Suppressor macrophage (primary cell): ENCODE measurements around the gene CHRNE.
A peak's percentile ranks its signal among the peaks of the same experiment; 100 is the strongest.
"Not testable (repeated sequence)": the region's sequence is repeated elsewhere in the genome, so short reads cannot be mapped to it uniquely, and the experiment has no call there.

Experiments used
- DNase-seq, 4 experiments: peaks; one replicate each; pipeline ENCODE4 v3.0.0-alpha.2; 2020 to 2022

The CHRNE gene

DNA sequence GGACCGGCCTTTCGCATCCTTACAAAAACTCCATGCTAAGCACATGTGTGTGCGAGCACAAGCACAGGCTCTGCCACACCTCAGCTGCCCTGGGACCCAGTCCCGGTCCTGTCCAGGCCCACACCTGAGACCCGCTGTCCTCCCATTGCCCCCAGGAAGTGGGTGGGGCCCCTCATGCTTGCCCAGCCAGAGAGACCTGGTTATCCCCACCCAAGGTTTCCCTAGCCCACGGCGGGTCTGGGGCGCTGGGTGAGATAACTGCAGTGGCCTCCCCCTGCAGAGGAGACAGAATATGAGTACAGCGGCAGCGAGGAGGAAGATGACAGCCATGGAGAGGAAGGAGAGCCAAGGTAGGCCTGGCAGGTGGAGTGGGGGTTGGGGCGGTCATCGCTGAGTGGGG lies 16.1 kb downstream of the CHRNE start:
- DNase-seq, result no peak

DNA sequence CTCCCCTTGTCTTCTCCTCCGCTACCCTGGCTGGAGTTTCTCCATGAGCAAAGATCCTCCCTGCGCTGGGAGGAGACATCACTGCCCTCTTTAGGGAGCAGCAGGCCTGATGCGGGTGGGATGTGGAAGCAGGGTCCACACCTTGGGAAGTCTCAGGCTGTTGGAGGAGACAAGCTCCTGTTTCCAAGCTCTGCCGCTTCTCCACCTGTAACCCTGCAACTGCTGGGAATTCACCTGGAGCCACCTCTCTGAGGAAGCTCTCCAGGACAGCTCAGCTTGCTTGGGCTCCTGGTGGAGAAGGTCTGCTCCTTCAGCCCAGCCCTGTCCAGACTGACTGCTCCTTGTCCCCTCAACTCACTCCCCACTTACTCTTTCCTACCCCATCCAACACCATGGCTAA lies 18.4 kb downstream of the CHRNE start:
- DNase-seq, result no peak

DNA sequence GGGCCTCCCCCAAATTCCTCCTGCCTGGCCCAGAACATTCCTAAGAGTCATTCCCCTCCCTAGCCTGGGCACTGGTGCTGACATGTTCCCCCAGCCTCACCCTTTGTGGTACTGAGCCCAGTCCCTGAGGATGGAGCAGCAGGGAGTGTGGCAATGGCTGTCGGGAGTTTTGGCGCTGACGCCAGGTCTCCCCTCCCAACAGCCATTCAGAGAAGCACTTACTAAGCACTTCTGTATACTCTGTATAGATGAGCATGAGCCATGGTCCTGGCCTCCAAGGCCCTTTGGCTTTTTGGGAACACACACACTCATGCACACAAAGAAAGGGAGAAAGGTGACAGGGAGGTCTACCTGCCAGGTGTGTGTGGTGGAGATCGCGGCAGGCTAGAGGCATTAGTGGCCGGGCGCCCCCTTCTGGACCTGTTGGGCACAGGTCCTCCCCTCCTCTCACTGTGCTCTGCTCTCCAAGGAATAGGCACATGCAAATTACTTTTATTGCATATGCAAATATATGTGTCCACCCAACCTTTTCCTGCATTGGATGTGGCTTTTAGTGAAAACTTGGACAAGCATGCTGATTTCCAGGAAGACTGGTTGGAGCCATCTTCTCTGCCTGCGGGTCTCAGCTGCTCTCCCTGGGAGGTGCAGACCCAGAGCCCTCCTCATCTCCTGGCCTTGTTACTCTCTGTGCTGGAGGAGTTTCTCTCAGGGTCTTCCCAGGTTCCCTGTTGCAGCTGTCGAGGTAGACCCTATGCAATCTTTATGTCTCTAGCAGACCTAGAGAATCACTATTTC lies 20.9 kb downstream of the CHRNE start:
- peak; percentile 54 to 78 (median 62) for DNase-seq

DNA sequence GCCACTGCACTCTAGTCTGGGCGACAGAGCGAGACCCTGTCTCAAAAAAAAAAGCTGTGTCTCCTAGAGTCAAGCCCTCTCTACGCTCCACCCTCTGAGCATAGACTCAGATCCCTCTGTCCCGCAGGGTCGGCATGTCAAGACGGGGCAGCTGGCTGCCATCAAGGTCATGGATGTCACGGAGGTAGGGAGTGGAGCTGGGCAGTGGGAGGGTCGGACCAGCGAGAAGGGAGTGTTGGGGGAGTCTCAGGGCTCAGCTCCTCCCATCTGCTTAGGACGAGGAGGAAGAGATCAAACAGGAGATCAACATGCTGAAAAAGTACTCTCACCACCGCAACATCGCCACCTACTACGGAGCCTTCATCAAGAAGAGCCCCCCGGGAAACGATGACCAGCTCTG lies 22.0 kb downstream of the CHRNE start:
- DNase-seq, result no peak

DNA sequence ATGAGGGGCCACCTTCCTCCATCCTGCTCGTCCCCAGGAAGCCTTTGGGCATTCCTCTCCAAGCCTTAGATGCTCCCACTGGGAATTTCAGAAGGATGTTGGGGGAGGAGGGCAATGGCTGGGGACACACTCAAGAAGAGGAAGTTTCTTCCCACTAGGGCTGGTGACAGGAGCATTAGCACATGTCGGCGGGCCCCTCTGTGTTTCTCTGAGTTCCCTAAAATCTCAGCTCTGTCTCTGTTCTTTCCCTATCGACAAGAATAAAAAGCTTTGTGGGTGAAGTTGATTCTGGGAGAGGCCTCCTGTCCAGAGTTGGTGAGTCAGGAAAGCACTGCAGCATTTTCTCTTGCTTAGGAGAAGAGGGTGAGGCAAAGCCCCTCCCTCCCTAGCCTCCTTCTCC lies 23.3 kb downstream of the CHRNE start:
- peak; percentile 76 to 88 (median 84) for DNase-seq

DNA sequence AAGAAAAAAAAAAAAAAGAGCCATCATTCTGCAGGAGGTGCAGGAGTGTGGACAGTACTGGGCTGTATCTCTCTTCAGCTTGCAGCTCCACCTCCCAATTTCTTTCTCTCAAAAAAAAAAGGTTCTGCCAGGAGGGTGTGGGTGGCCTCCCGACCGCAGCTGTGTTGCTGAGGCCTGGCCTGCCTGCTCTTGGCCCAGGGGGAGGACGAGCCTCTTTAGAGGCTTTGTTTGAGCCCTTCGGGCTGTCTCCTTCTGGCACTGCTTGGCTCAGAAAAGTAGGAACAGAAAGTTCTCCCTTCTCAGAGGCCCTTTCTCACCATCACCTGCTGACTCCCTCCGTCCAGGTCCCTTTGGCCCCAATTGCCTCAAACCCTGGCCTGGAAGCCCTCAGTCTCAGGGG lies 25.8 kb downstream of the CHRNE start:
- no peak for DNase-seq

DNA sequence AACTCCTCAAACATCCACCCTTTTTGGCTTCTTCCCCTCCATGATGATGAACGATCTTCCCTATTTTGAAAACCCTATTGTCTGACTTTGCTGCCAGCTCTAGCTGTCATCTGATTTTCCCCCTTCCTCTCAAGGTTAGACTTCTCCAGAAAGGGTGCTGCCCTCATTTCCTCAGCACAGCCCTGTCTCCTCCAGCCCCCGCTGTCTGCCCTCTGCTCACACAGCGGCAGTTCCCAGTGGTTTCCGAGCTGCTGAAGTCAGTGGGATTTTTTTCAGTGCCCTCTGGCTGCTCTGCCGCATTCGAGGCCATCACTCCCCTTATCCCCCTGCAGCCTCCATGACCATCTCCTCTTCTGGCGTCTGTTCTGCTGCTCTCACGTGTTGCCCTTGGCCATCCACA lies 30.1 kb downstream of the CHRNE start:
- DNase-seq, result peak; percentile 75 to 89 (median 85)

DNA sequence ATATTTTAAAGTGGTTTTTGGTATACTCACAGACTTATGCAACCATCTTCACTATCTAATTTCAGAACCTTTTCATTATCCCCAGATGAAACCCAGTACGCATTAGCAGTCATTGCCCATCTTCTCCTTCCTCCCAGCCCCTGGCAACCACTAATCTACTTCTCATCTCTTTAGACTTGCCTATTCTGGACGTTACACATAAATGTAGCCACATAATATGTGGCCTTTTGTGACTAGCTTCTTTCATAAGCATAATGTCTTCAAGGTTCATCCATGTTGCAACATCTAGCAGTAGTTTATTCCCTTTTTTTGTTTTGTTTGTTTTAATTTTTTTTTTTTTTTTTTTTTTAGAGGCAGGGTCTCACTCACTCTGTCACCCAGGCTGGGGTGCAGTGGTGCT lies 32.0 kb downstream of the CHRNE start:
- DNase-seq, result peak; percentile 20 to 76 (median 42)

DNA sequence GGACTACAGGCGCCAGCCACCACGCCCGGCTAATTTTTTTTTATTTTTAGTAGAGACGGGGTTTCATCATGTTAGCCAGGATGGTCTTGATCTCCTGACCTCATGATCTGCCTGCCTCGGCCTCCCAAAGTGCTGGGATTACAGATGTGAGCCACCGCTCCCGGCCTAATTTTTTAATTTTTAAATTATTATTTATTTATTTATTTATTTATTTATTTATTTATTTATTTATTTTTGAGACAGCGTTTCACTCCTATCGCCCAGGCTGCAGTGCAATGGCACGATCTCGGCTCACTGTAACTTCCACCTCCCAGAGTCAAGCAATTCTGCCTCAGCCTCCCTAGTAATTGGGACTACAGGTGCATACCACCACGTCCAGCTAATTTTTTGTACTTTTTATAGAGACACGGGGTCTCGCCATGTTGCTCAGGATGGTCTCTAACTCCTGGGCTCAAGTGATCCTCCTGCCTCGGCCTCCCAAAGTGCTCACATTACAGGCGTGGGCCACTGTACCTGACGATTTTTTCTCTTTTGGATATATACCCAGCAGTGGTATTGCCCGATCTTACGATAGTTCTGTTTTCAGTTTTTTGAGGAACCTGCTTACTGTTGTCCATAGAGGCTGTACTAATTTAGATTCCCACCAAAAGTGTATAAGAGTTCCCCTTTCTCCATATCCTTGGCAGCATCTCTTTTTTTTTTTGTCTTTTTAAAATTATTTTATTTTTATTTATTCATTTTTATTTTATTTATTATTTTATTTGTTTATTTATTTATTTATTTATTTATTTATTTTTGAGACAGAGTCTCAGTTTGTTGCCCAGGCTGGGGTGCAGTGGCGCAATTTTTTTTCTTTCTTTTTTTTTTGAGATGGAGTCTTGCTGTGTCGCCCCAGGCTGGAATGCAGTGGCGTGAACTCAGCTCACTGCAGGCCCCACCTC lies 33.6 kb downstream of the CHRNE start:
- peak in 3 of 4 experiments; percentile 30 to 70 (median 67) for DNase-seq

DNA sequence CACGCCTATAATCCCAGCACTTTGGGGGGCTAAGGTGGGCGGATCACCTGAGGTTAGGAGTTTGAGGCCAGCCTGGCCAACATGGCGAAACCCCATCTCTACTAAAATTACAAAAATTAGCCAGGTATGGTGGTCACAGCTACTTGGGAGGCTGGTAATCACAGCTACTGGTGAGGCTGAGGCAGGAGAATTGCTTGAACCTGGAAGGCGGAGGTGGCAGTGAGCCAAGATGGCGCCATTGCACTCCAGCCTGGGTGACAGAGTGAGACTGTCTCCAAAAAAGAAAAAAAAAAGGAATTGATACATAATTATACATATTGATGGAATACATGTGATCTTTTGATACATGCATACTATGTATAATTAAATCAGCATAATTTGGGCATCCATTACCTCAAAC lies 35.4 kb downstream of the CHRNE start:
- DNase-seq, result not testable (repeated sequence)

DNA sequence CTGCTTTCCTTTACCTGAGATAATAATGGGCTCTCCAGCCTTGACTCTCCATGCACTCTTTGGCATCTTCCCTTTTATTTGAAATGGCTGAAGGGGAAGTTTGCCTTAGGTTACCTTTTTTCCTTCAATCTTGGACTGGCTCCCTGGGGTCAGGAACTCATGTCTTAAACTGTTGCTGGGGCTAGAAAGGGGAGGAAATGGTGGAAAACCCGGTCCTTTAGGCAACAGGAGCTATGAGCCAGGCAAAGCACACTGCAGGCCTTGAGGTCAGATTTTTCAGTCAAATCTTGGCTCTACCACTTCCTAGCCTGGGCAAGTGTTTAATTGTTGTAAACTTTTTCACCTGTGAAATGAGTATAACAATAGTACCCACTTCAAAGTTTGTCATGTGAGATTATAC lies 39.6 kb downstream of the CHRNE start:
- DNase-seq, result no peak

DNA sequence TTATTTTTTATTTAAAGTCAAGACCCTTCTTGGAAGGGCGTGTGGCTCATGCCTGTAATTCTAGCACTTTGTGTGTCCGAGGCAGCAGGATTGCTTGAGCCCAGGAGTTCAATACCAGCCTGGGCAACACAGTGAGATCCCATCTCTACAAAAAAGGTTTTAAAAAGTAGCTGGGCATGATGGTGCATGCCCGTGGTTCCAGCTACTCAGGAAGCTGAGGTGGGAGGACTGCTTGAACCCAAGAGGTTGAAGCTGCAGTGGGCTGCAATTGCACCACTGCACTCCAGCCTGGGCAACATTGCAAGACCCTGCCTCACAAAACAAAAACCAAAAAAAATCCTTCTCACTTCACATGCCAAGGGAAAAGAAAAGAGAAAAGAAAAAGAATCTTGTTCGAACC lies 40.2 kb downstream of the CHRNE start:
- no peak for DNase-seq

DNA sequence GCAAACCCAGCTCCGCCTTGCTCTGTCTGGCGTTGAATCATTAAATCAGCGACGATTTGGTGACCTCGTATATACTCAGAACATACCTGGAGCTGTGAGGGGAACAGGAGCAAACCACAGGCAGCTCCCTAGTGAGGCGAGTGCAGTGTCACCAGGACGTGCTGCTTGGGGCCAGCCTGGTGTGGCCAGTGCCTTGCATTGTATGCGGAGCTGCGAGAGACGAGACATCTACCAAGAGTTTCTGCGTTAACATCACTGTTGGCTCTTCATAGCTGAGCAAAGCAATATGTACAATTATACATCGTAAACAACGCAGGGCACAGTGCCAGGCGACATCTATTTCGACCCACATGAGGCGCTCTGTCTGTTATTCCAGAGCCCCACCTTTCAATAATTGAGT lies 41.8 kb downstream of the CHRNE start:
- no peak for DNase-seq

DNA sequence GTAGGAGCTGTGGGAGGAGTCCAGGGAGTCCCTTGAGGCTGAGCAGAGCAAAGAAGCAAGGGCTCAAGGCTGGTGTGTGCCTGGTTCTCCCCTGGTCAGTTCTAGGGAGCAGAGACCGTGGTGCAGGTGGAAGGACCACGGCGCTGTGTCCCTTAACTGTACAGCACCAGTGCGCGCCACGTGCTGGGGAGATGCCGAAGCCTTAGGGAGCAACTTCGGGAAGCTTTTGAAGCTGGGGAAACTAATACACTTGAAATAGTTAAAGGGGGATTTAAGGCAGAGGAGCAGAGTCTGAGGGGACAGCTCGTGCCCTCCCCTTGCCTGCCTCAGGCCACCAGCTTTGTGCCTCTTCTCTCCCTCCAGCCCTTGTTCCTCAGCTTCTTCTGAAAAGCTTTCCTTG lies 42.2 kb downstream of the CHRNE start:
- DNase-seq, result no peak

DNA sequence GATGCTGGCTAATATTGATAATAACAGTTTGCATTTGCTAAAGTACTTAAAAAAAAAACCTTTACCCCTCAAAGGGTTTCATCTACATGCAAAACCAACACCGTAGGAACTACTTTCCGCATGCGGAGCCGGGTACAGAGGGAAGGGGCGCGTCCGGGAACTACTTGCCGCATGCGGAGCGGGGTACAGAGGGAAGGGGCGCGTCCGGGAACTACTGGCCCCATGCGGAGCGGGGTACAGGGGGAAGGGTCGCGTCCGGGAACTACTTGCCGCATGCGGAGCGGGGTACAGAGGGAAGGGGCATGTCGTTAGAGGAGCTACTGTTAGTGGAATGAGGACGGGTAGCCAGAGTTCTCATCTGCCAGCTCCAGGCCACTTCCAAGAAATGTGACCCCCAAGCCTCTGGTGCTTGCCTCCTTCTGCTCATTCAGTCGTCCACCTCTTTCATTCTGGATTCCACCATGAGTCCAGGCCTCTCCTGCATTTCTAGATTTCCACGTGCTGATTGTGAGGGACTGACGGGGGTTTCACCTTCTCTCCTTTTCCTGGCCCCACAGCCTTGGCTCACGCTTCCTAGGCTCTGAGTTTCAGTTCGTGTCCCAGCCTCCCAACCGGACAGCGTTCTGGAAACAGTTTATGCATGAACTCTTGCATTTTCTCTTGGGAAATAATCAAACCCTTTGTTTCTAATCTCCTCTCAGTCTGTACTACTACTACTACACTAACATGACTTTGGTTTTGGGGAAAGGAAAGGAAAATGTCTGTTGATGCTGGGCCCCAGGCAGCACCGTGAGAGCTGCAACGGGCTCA lies 42.9 kb downstream of the CHRNE start:
- no peak for DNase-seq

DNA sequence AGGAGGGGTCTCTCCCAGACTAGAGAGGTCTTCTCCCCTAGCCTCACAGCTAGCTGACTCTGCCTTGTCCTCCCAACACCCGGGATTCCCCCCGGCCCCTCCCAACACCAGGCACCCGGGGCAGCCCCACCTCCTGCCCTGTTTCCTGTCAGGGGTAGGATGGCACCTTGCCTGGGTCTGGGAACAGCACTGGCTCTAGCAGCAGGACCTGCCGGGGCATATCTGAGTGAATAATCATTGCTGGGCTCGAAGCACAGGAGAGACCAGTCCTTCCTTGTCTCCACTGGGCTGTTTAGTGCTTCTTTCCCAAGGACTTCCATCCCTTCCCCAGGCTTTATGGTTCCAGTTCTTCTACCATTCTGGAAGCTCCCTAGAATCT lies 44.0 kb downstream of the CHRNE start:
- DNase-seq, result no peak

DNA sequence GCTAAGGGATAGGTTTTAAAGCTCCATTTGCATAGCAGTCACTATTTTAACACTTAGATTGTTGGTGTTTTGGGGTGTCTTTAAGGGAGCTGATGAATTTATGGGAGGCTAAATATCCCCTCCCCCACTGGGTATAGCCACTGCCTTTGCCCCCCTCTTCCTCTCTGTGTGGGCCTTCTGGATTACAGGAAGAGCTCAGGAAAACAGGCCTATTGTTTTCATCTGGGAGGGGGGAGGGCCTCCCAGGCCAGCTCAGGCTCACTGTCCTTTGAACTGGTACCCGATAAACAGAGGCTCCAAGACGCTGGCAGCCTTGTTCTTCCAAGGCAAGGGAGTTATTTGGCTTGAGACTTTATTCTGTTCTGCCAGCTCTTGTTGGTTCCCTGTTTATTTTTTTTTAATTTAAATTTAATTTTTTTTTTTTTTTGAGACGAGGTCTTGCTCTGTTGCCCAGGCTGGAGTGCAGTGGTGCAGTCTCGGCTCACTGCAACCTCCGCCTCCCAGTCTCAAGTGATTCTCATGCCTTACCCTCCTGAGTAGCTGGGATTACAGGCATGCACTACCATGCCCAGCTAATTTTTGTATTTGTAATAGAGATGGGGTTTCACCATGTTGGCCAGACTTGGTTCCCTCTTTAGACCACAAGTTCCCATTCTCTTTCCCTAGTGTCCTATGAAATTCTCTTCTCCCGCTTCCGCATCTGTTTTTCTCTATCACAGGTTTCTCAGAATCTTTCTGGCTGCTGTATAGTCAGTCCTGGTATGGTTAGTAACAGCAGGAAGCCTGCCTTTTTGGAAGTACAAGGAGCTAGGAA lies 44.6 kb downstream of the CHRNE start:
- peak; percentile 32 to 56 (median 40) for DNase-seq

DNA sequence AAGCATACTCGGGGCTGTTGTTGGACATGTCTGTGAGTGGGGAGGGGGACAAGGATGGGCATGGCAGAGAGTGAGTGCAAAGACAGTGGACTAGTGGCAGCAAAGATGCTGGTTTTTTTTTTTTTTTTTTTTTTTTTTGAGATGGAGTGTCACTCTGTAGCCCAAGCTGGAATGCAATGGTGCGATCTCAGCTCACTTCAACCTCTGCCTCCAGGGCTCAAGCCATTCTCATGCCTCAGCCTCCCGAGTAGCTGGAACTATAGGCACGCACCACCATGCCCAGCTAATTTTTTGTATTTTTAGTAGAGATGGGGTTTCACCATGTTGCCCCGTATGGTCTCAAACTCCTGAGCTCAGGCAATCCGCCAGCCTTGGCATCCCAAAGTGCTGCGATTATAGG lies 45.6 kb downstream of the CHRNE start:
- not testable (repeated sequence) for DNase-seq

DNA sequence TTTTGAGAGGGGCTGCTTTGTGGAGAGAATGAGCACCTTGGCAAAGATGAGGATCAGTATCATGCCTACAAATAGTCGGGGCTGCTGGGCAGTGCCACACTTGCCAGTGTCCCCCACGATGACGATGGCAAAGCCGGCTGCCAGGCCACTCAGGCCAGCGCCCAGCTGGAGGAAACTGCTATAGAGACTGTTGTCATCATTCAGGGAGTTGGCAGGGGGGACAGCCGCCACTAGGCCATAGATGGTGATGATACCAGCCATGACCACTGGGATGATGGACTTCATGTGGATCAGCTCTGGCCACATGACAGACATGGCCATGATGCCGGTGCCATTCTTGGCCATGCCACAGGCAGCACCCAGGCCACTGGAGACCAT lies 46.0 kb downstream of the CHRNE start:
- DNase-seq, result no peak

DNA sequence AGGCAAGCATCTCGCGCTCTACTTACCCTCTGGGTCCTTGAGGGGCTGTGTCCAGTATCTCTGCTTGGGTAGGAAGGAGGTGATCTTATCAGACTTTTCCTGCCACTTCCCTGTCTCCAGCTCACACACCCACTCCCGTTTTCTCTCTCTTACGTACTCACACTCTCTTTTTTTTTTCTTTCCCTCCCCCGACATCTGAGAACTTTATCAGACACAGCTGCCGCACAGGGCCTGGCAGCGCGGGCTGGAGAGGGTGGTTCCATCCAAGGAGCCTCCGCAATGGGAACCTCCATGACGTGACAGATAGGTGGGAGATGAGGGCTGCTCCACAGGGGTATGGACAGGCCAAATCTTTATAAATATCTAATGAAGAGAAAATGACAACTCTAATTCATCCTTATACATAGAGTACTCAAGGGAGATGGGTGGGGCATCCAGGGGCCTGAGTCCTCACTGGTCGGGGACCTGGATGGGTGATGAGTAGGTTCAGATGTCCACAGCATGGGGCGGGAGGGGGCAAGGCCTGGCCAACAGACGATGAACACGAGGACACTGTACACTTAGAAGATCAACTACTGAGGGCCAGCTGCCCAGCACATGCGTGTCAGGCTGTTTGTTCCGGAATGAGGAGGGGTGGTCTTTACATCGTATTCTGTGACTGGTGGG lies 46.5 kb downstream of the CHRNE start:
- DNase-seq, result no peak

DNA sequence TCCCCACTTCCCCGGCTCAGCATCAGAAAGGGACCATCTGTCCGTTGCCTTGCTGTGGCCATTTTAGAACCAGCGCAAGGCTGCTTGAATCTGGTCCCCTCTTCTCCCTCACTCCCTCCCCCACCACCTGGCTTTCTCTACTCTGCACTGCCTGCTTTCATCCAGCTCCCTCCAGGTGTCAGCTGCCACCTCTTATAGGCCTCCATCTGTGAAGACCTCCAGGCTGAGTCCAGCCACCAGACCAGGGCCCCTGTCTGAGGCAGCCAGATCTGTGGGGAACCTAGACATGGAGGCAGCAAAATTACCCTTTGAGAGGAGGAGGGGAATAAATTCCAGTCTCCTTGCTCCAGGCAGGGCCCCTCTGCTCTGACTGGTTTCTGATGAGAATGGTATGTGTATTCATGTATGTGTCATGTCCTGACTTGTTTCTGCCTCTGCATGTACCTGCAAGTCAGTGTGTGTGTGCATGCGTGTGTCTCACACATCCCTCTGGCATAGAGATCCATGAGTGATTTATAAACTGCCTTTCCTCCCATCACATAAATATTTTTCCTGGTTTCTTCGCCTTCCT lies 48.7 kb downstream of the CHRNE start:
- no peak for DNase-seq
